ENCODE measurements around the gene MZT2A.
A peak's percentile ranks its signal among the peaks of the same experiment; 100 is the strongest.
"Not testable (repeated sequence)": the region's sequence is repeated elsewhere in the genome, so short reads cannot be mapped to it uniquely, and the experiment has no call there.

The MZT2A gene

DNA sequence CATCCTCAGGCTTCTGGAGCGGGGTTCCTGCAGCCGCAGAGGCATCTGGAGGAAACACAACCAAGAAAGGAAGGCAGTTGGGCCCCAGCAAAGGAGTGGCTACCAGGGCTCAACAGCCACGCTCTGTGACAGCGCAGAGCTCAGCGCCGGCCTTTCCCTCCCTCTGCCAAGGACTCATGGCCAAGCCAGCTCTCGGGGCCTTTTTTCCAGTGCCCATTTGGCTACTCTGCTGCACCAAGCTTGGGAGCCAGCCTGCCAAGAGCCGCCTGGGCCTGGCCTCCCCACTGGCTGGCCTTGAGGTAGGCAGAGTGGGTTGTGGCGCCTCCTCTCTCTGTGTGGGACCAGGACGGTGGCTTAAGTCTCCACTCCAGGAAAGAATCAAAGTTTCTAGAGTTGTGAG lies 28.3 kb upstream of the MZT2A start:
- no peak for DNase-seq (ENCODE audit: low read depth in 3 of 3)

DNA sequence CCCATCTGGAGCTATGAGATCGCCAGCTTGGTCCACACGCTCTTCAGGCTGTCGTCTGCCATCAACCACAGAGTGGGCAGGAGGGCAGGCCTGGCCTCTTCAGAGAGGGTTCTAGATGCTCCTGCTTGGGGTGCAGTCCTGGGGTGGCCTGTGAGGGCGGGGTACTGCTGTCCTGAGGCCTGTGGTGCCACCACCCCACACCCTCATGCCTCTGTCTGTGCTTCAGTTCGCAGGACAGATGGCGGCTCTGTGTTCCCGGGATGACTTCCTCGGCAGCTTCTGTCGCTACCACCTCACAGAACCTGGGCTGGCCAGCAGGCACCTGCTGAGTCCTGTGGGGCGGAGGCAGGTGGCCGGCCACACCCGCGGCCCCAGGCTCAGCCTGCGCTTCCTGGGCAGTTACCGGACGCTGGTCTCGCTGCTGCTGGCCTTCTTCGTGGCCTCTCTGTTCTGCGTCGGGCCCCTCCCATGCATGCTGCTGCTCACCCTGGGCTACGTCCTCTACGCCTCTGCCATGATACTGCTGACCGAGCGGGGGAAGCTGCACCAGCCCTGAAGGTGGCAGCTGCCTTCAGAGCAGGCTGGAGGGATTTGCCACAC lies 27.8 kb upstream of the MZT2A start:
- not testable (repeated sequence) for DNase-seq (ENCODE audit: low read depth in 3 of 3)

DNA sequence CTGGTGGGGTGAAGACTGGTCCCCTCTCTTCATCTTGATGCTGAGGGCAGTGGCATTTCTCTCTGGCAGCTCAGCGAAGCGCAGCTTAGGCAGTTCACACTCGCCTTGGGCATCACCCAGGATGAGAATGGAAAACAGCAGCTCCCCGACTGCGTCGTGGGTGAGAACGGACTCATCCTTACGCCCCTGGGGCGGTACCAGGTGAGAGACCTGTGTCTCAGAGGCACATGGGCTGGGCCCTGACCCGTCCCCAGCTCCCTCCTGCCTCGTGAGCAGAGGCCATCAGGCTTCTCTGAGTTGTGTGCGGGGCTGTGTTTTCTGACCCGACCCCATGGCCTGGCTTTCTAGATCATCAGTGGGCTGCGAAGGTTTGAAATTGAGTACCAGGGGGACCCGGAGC lies 27.3 kb upstream of the MZT2A start:
- DNase-seq (ENCODE audit: low read depth in 3 of 3), result no peak

DNA sequence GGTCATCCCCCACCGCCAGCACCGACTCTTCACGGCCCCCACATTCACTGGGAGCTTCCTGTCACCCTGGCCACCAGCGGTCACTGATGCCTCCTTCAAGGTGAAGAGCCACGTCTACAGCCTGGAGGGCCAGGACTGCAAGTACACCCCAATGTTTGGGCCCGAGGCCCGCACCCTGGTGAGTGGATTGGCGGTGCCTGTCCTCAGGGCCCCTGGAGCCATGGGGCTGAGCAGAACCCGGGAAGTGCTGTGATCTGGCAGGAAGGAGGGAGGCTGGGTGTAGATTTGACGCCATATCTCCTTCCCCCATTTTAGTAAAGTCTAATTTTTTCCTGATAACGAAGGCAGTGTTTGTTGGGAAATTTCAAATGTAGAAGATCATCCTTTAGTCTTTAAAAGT lies 26.3 kb upstream of the MZT2A start:
- DNase-seq (ENCODE audit: low read depth in 3 of 3), result not testable (repeated sequence)

DNA sequence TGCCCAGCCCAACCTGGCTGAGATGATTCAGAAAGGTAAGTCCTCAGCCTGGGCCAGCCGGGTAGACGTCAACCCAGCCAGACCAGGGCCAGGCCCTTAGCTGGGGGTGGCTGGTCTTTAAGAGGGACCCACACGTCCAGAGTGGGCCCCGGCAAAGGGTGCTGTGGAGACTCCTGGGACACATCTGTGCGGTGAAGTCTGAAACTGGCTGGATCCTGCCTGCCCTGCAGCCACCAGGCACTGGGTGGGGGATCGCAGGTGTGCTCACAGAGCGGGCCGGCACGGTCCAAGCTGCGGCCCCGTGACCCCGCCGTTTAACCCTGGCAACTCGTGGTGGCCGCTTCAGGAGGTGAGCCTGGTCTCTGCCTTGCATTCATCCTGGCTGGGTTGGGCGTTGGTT lies 25.7 kb upstream of the MZT2A start:
- not testable (repeated sequence) for DNase-seq (ENCODE audit: low read depth in 3 of 3)

DNA sequence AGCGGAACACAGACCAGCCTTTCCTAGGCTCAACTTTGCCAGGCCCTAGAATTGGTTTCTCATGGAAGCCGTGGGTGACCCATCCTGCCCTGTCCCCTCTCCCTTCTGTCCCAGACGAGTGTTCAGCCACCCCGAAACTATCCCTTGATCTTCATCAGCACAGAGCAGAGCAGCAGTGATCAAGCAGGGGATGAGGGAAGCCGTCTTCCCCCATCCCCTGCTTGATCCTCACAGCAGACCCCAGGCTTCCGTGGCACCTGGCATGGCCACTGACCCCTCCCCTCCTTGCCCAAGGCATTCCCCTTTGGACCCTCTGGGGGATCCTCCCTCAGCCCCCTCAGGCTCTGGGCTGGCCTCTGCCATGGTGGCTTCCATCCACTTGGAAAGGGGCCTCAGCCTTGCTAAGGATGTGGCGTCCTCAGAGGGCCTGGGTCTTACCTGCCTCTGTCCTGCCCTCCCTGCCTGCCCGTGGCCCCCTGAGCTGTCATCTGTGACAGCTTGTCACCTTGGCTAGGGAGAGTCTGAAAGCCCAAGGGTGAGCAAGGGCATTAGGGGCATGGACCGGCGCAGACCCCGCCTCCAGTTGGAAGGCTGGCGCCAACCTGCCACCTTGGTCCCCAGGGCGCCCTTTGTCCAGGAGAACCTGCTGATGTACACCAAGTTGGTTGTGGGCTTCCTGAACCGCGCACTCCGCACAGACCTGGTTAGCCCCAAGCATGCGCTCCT lies 25.1 kb upstream of the MZT2A start:
- DNase-seq (ENCODE audit: low read depth in 3 of 3), result no peak

DNA sequence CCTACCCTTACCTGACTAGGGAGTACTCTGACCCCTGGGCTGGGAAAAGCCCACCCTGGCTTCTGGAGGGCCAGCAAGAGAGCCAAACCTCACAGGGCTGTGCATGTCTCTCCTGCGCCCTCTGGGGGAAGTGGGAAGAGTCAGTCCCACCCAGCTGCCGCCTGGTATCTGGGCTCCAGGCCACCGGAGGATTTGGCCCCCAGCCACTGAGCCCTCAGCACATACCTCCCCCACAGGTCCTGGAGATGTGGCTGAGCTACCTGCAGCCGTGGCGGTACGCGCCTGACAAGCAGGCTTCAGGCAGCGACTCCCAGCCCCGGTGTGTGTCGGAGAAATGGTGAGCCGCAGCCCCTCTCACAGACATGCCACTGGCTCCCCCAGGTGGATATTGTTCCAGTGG lies 24.4 kb upstream of the MZT2A start:
- not testable (repeated sequence) for DNase-seq (ENCODE audit: low read depth in 3 of 3)

DNA sequence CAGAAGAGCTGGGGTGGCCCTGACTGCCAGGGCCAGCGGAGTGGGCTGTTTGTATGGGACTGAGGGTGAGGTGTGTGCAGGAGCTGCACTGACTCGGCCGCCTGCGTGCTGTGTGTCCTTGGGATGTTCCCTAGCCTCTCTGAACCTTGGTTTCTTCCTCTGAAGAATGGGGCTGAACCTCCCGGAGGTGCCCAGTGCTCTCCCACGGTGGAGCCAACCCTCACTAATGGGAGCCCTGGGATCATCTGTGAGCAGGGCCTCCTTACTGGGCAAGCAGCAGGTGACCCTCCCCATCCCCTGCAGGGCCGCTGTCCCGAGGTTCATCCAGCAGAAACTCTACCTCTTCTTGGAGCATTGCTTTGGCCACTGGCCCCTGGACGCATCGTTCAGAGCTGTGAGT lies 23.8 kb upstream of the MZT2A start:
- no peak for DNase-seq (ENCODE audit: low read depth in 3 of 3)

DNA sequence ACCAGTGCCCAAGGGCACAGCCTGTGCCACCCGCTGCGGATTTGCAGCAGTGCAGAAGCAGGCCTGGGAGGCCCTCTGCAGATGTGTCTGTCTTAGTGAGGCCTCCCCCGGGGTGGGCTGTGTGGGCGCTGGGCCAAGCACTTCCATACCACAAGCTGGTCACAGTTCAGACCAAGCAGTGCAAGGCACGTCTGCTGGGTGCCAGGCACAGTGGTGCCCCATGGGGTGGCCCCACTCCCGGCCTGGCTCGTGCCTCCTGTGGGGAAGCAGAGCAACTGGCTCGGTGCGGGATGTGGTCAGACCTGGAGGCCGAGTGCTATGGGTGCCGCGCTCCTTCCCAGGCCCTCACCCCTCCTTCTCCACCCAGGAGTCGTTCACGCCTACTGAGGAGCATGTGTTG lies 23.0 kb upstream of the MZT2A start:
- not testable (repeated sequence) for DNase-seq (ENCODE audit: low read depth in 3 of 3)

DNA sequence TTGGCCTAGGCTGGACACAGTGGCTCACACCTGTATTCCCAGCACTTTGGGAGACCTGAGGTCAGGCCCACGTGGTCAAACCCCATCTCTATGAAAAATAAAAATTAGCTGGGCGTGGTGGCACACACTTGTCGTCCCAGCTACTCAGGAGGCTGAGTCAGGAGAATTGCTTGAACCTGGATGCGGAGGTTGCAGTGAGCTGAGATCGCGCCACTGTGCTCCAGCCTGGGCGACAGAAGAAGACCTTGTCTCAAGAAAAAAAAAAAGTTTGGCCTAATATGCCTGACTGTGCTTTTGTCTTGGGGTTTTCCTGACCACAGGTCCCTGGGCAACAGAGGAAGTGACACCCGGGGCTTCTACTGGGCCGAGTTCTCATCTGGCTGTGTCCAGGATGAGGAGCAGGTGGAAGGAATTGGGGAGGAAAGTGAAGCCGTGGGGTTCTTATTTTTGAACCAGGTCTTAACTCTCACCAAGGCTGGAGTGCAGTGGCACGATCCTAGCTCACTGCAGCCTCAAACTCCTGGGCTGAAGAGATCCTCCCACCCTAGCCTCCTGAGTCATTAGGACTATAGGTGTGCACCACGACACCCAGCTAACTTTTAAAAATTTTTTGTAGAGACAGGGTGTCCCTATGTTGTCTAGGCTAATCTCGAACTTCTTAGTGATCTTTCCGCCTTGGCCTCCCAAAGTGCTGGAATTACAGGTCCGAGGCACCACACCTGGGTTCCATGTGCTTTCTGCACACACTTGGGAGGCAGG lies 22.4 kb upstream of the MZT2A start:
- not testable (repeated sequence) for DNase-seq (ENCODE audit: low read depth in 3 of 3)

DNA sequence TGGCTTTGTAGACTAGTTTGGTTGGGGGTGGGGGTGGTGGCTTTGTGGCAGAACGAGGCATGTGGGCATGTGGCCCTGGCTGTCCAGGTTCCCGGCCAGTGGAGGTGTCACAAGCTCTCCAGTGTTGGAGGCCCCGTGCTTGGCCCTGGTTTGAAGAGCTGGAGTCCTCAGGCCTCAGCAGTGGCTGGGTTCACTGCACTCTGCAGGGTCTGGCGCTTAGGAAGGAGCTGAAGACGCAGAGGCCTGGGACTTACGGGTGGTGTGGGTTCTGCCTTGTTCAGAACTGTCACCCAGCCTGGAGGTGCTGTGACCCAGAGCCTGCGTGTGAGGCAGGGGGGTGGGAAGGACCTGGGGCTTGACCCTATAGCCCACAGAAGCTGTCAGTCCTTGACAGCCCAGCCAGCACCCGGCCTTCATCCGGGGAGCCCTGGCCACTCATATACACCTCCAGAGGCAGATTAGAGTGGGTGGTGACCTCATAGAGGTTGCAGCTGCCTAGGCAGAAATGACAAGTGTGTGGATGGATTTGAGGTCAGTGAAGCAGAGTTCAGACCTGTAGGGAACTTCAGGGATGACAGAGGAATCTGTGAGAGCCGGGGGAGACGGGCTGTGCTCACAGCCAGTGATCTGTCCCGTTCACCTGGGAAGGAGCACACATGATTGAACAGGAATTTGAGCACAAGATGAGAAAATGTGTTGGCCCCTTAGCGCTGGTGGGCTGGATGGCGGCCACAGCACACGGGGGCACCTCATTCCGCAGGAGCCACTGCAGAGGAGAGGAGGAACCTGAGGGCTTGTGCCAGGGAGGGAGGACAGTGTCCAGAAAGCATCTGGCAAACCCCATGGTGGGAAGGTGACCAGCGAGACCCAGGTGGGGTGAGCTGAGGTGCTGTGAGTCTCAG lies 20.0 kb upstream of the MZT2A start:
- not testable (repeated sequence) for DNase-seq (ENCODE audit: low read depth in 3 of 3)

DNA sequence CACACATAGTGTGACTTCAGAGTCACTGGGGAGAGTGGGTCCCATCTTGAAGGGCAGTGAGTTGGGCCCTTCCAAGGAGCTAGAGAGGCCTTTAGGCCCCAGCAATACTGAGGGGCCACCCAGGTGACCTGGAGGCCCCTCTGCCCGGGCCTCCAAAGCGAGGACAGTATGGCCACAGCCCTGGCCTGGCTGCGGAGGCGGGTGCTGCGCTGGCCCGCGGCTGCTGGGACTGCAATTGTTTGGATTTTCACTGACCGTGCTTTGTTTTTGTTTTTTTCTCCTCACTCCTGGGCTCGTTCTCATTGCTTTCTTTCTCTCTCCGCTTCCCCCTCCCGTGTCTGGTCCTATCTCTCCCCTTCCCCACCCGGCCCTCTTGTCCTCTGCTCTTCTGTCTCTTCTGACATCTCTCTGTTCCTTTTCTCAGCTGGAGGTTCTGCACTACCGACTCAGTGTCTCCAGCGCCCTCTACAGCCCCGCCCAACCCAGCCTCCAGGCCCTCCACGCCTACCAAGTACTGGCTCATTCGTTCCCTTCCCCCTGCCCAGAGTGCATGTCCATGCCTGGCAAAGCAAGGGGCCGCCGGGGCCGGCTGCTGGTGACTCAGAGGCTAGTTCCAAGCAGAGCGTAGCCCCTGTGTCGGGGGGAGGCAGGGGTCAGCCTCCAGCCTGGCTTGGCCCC lies 19.2 kb upstream of the MZT2A start:
- not testable (repeated sequence) for DNase-seq (ENCODE audit: low read depth in 3 of 3)

DNA sequence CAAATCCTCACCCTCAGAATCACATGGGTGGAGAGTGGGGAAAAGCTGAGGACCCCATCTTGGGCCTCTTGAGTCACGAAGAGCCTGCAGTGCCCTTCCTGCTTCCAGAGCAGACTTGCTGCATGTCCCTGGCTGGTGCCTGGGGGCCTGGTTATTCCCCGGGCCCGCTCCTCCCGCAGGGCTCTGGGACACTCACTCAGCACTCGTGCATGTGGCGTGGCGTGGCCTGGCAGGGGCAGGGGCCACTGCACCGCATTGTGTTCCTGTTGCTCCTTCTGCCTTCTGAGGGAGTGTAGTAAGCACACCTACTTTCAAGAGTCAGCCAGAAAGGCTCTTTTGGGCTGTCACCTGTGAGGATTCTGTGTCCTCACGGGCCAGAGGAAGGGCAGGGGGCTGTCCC lies 17.4 kb upstream of the MZT2A start:
- DNase-seq (ENCODE audit: low read depth in 3 of 3), result no peak

DNA sequence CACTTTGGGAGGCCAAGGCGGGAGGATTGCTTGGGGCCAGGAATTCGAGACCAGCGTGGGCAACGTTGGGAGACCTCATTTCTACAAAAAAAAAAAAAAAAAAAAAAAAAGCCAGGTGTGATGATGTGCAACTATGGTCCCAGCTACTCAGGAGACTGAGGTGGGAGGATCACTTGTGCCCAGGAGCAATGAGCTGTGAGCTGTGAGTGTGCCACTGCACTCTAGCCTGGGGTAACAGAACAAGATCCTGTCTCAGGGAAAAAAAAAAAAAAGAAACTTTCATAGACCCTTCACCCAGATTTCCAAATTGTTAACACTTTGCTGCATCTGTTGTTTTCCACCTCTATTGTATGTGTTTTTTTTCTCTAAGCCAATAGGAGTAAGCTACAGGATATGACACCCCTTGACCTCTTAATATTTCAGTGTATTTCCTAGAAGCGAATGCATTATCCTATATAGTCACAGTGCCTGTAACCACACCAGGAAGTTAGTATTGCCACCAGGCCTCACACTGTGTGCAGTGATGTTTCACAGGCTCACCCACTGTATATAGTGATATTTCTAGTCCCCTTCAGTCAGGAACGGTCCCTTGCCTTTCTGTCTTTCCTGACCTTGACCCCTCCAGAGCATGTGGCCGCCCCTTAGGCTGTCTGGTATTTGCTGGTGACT lies 12.0 kb upstream of the MZT2A start:
- not testable (repeated sequence) for DNase-seq (ENCODE audit: low read depth in 3 of 3)

DNA sequence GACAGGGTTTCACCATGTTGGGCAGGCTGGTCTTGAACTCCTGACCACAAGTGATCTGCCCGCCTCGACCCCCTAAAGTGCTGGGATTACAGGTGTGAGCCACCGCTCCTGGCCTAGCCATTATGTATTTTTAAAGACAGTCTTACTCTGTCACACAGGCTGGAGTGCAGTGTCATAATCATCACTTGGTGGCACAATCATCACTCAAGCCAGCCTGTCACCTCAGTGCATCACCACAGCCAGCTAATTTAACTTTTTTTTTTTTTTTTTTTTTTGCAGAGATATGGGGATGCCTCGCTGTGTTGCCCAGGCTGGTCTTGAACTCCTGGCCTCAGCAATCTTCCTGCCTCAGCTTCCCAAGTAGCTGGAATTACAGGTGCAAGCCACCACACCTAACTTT lies 11.4 kb upstream of the MZT2A start:
- not testable (repeated sequence) for DNase-seq (ENCODE audit: low read depth in 3 of 3)

DNA sequence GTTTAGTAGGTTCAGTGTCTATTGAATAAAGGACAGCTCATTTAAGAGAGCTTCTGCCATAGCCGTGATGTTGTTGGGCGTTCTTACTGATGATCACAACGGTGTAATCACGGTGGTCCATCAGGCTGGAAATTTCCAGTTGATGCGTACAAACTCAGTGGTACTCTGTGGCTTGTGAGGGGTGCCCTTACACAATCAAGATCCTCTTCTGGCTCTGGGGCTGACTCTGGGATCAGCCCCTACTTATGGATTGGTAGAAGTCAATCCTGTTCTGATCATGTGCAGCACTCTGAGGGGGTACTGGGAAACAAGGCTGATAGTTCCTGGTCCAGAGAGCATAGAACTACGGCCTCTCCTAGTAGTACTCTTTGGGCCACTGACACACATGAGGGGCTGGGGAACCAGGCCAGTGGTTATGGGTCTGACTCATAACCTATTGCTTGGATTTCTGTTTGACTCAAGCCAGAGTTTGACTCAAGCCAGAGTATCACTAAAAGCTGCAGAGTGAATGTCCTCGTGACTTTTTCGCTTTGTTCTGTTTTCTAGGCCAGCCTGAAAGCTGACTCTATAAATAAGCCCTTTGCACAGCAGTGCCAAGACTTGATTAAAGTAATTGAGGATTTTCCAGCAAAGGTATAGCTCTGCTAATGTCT lies 6.2 kb upstream of the MZT2A start:
- DNase-seq (ENCODE audit: low read depth in 3 of 3), result not testable (repeated sequence)

DNA sequence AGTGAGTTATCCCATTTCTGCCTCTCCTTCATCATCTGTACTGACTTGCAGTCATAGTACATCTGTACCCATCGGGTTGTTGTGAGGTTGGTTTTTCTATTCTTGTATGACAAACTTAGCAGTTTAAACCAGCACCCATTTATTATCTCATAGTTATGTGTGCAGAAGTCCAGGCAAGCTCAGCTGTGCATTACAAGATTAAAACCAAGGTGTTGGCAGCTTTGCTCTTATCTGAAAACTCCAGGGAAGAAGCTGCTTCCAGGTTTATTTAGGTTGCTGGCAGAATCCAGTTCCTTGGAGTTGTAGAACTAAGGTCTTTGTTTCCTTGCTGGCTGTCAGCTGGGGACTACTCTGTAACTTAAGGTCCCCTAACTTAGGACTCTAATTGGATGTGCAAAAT lies 3.3 kb upstream of the MZT2A start:
- DNase-seq (ENCODE audit: low read depth in 3 of 3), result not testable (repeated sequence)

DNA sequence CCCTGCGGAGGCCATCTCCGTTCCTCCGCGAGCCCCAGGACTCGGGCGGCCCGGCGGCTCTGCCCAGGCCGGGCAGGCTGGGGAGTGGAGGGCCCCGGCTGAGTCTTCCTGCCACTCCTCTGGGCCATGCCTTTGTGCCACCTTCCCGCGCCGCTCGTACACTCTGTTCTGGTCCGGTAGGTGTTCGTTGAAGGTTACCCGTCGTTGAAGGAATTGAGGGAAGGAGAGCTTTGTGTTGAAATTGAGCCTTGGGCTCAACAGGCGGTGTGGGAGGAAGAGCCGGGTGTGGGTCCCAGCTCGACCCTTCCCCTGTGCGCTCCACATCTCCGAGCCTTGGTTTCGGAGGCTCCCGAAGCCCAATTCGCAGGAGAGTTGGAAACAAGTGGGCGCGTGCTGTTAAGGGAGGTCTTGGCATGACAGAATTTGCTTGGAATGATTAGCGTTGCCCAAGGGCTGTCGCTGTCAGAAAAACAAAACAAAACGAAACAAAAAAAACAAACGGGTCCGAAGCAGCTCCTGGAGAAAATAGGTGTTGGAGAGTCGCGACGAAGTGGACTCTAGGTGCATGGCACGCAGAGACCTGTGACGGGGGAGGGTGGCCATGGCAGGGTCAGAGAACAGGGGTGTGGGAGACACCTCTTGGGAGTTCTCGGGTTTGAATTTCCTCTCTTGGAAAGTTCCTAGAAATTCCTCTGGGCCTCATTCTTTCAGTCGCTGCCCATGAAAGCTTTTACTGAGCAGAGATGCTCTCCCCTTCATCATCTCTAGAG lies 1.2 kb upstream of the MZT2A start:
- peak in 1 of 3 donors; percentile 13 for DNase-seq (ENCODE audit: low read depth in 3 of 3)

DNA sequence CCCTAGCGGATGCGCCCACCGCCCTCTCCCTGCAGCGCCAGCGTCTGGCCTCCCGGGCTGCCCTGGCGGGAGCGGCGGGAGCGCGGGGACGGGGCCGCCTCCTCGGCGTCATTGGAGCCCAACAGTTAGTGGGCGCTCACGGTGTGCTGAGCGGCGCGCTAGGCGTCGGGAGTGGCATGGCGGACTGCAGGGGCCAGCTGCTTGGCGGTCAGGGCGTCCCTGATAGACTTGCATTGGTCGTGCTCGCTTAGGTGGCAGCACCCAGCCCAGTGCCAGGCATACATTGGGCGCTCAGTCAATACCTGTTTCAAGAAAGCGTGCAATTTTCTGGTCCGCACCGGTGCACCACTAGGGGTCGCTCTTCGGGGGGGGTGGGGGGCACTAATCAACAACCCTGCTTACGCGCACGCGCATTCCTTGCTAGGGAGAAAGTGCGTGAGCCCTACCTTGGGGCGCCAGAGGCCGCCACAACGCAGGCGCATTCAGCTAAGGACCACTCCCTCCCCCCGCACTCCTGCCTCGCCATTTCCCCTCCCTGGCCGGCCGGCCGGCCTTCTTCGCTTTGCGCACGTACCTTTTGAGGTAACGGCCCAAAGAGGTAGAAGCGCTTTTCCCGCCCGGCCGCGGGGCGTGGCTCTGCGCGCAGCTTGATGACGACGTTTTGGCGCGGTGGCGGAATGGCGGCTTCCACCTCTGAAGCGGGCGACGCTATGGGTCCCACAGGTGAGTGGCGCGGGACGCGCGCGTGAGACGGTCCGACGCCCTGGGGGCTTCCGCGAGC lies 411 bp upstream of the MZT2A start:
- peak; percentile 80 to 95 (median 93) for DNase-seq (ENCODE audit: low read depth in 3 of 3)
